ENCODE data around the gene TMEM200A. TPM values are rescaled to one million over a fixed set of nuclear protein-coding genes. Genes with fewer than 3 reads are reported as not detected.

The TMEM200A gene
- total RNA-seq, 1 experiment from 2014 or later, result 0.10 TPM

GRCh38 chr6:130447374-130447773, 81.6 kb downstream of the TMEM200A start:
- intact Hi-C loops (cut with micrococcal nuclease; ENCODE audit: unreplicated experiment) (no loop called here), in situ Hi-C loops (cut with HindIII; ENCODE audit: low pct_unique_long_range_greater_than_20kb, low sequenced_read_pairs) (no loop called here)
- BruUV-seq (replicated peaks), result no TSS peak
- Histone ChIP-seq H3K4me3 (ENCODE audit: low read depth in 2 of 2, low read length in 2 of 2) (no peak overlapping the region), H3K27ac (ENCODE audit: low read length) (no peak overlapping the region), H3K27me3 (ENCODE audit: control insufficient read depth, insufficient read depth, low read length) (no peaks in the 10 kb centered on the region), H3K4me1 (ENCODE audit: control insufficient read depth, insufficient read depth, low read length) (no peaks in the 10 kb centered on the region), H3K9me3 (ENCODE audit: control insufficient read depth, insufficient read depth, low read depth, low read length) (no peaks in the 10 kb centered on the region), H3K36me3 (ENCODE audit: control insufficient read depth, insufficient read depth, low read length) (no peaks in the 10 kb centered on the region)
- CTCF ChIA-PET, result no interaction called here
- POLR2A ChIA-PET, result no interaction called here
- TF ChIP-seq, protein P1, sequence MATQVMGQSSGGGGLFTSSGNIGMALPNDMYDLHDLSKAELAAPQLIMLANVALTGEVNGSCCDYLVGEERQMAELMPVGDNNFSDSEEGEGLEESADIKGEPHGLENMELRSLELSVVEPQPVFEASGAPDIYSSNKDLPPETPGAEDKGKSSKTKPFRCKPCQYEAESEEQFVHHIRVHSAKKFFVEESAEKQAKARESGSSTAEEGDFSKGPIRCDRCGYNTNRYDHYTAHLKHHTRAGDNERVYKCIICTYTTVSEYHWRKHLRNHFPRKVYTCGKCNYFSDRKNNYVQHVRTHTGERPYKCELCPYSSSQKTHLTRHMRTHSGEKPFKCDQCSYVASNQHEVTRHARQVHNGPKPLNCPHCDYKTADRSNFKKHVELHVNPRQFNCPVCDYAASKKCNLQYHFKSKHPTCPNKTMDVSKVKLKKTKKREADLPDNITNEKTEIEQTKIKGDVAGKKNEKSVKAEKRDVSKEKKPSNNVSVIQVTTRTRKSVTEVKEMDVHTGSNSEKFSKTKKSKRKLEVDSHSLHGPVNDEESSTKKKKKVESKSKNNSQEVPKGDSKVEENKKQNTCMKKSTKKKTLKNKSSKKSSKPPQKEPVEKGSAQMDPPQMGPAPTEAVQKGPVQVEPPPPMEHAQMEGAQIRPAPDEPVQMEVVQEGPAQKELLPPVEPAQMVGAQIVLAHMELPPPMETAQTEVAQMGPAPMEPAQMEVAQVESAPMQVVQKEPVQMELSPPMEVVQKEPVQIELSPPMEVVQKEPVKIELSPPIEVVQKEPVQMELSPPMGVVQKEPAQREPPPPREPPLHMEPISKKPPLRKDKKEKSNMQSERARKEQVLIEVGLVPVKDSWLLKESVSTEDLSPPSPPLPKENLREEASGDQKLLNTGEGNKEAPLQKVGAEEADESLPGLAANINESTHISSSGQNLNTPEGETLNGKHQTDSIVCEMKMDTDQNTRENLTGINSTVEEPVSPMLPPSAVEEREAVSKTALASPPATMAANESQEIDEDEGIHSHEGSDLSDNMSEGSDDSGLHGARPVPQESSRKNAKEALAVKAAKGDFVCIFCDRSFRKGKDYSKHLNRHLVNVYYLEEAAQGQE (IDR thresholded peaks at IDR 0.05; ENCODE audit: insufficient read depth in 1 of 2, low read depth in 2 of 2, low read length in 1 of 2), result no peak
- TF ChIP-seq SIN3A (IDR thresholded peaks at IDR 0.05; ENCODE audit: borderline replicate concordance, insufficient read depth, low read depth, low read length) (no peak), TCF7L2 (IDR thresholded peaks at IDR 0.05; ENCODE audit: low read depth, low read length) (no peak), CTCF (IDR thresholded peaks at IDR 0.05) (no peak), POLR2AphosphoS5 (IDR thresholded peaks at IDR 0.05; ENCODE audit: low read depth, low read length) (no peak)
- ATAC-seq (no peak), DNase-seq (ENCODE audit: low read depth, low spot score) (no peak)

DNA sequence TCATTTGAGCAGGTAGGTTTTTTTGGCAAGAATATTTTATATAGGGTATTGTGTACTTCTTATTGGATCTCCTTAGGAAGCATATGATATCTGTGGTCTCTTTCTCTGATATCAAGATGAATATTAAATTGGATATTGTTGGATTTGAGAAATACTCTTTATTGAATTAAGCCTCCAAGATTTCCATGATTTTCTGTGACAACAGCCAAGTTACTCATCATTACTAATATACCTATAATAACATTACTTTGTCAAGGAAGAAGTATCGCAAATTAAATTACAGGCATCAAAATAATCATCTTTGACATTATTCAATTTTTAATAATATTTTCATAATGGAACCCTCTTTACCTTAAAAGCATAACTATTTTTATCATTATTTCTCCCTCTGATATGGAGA, 86.5 kb downstream of the TMEM200A start:
- CTCF ChIA-PET, result no interaction called here
- Histone ChIP-seq H3K4me3 (ENCODE audit: low read depth in 2 of 2, low read length in 2 of 2) (no peak overlapping the region), H3K4me1 (ENCODE audit: control insufficient read depth, insufficient read depth, low read length) (no peaks in the 10 kb centered on the region), H3K27me3 (ENCODE audit: control insufficient read depth, insufficient read depth, low read length) (no peaks in the 10 kb centered on the region), H3K9me3 (ENCODE audit: control insufficient read depth, insufficient read depth, low read depth, low read length) (no peaks in the 10 kb centered on the region), H3K36me3 (ENCODE audit: control insufficient read depth, insufficient read depth, low read length) (no peaks in the 10 kb centered on the region), H3K27ac (ENCODE audit: low read length) (no peak overlapping the region)
- ATAC-seq (no peak), DNase-seq (ENCODE audit: low read depth, low spot score) (no peak)
- POLR2A ChIA-PET, result no interaction called here
- intact Hi-C loops (cut with micrococcal nuclease; ENCODE audit: unreplicated experiment), result no loop called here
- no TSS peak for BruUV-seq (replicated peaks)
- in situ Hi-C loops (cut with HindIII; ENCODE audit: low pct_unique_long_range_greater_than_20kb, low sequenced_read_pairs), result no loop called here
- TF ChIP-seq POLR2AphosphoS5 (IDR thresholded peaks at IDR 0.05; ENCODE audit: low read depth, low read length) (no peak), CTCF (IDR thresholded peaks at IDR 0.05) (no peak), TCF7L2 (IDR thresholded peaks at IDR 0.05; ENCODE audit: low read depth, low read length) (no peak), SIN3A (IDR thresholded peaks at IDR 0.05; ENCODE audit: borderline replicate concordance, insufficient read depth, low read depth, low read length) (no peak)

Data from Panc1 (cell line).